HepG2 (cell line): ENCODE data around the gene EIF3A. TPM values are rescaled to one million over a fixed set of nuclear protein-coding genes. Genes with fewer than 3 reads are reported as not detected.

ENCODE experiments used
- ATF7-NPFF ChIP-seq: sonication (generic); formaldehyde crosslinking; IDR thresholded peaks from 2 replicates; pipeline ENCODE4 v1.8.1; 2023; ENCODE audit warnings: mild to moderate bottlenecking, low read depth, missing genetic modification reagents, moderate library complexity
- HOXA5 ChIP-seq: sonication (generic); formaldehyde crosslinking; IDR thresholded peaks from 2 replicates; pipeline ENCODE4 v1.4.0; 2020; ENCODE audit warnings: missing genetic modification reagents
- MAZ ChIP-seq, 2 experiments: sonication (generic) in 1 of 2; formaldehyde crosslinking in 1 of 2; IDR thresholded peaks; 2 replicates each; pipeline versions ENCODE4 v1.5.0 to v1.6.1; 2012 to 2020; ENCODE audit warnings: low read depth in 2 of 2, mild to moderate bottlenecking in 2 of 2, borderline replicate concordance in 1 of 2, improper control_type of control experiment in 1 of 2, low read length in 1 of 2, missing genetic modification reagents in 1 of 2, moderate library complexity in 1 of 2
- MEF2D ChIP-seq: sonication (generic); formaldehyde crosslinking; IDR thresholded peaks from 2 replicates; pipeline ENCODE4 v1.5.1; 2020; ENCODE audit warnings: mild to moderate bottlenecking, missing genetic modification reagents
- MIXL1 ChIP-seq: IDR thresholded peaks from 2 replicates; pipeline ENCODE4 v1.6.1; 2016
- POLR2AphosphoS5 ChIP-seq: IDR thresholded peaks from 2 replicates; pipeline ENCODE4 v1.6.1; 2012; ENCODE audit warnings: low read depth, low read length
- TCF7L2 ChIP-seq: IDR thresholded peaks from 2 replicates; pipeline ENCODE4 v1.6.1; 2011; ENCODE audit warnings: mild to moderate bottlenecking, low read depth, low read length, moderate library complexity
- ZMYM2 ChIP-seq: sonication (generic); formaldehyde crosslinking; IDR thresholded peaks from 2 replicates; pipeline ENCODE4 v1.8.0; 2022; ENCODE audit warnings: mild to moderate bottlenecking, missing genetic modification reagents
- ZNF17 ChIP-seq: sonication (generic); formaldehyde crosslinking; IDR thresholded peaks from 2 replicates; pipeline ENCODE4 v1.5.0; 2020; ENCODE audit warnings: mild to moderate bottlenecking, missing genetic modification reagents
- ZNF205 ChIP-seq: IDR thresholded peaks from 2 replicates; pipeline ENCODE4 v1.6.1; 2018; ENCODE audit warnings: missing biosample characterization, missing genetic modification reagents
- ZNF282 ChIP-seq: fragments of 450-650 bp; IDR thresholded peaks from 2 replicates; pipeline ENCODE4 v1.6.1; 2018; ENCODE audit not compliant: partially characterized antibody
- polyA plus RNA-seq, 8 experiments: library from polyadenylated mRNA; depleted of rRNA in 3 of 8; stranded (reverse) in 7 of 8; unstranded in 1 of 8; fragments of >200 nt; fragmentation: Illumina TruSeq in 4 of 8; extraction: Trizol in 4 of 8; gene quantifications; 2 replicates each; pipeline versions ENCODE4 v1.2.1 to v1.2.3, GENCODE V29; 2011 to 2016; ENCODE audit warnings: low read depth in 4 of 8, missing spikeins in 1 of 8, mixed read lengths in 1 of 8; ENCODE audit not compliant: insufficient read depth in 1 of 8
- total RNA-seq, 5 experiments: library from RNA; depleted of rRNA; stranded (reverse); fragments of >200 nt; fragmentation: Illumina TruSeq; extraction: Trizol; gene quantifications; 2 replicates each; pipeline ENCODE4 v1.2.3, GENCODE V29; 2016; ENCODE audit warnings: low read depth in 1 of 5
- TF ChIP-seq, protein P1 (sequence below): IDR thresholded peaks from 2 replicates; pipeline ENCODE4 v1.6.1; 2018; ENCODE audit warnings: missing genetic modification reagents
- TF ChIP-seq, protein P2 (sequence below): IDR thresholded peaks from 2 replicates; pipeline ENCODE4 v1.6.1; 2016
- TF ChIP-seq, protein P3 (sequence below): sonication (generic); formaldehyde crosslinking; IDR thresholded peaks from 2 replicates; pipeline ENCODE4 v1.4.0; 2020; ENCODE audit warnings: missing genetic modification reagents
- TF ChIP-seq, protein P4 (sequence below): sonication (generic); formaldehyde crosslinking; IDR thresholded peaks from 2 replicates; pipeline ENCODE4 v1.8.0; 2023; ENCODE audit warnings: mild to moderate bottlenecking, missing genetic modification reagents
- TF ChIP-seq, protein P5 (sequence below): sonication (generic); formaldehyde crosslinking; IDR thresholded peaks from 2 replicates; pipeline ENCODE4 v1.4.0; 2020; ENCODE audit warnings: missing genetic modification reagents

Gene EIF3A
- total and polyA plus RNA-seq, 2 of the 13 experiments (the other 11 are each of a cell fraction or from before 2014, with no cell fraction given) = 25.6 to 117 TPM

DNA sequence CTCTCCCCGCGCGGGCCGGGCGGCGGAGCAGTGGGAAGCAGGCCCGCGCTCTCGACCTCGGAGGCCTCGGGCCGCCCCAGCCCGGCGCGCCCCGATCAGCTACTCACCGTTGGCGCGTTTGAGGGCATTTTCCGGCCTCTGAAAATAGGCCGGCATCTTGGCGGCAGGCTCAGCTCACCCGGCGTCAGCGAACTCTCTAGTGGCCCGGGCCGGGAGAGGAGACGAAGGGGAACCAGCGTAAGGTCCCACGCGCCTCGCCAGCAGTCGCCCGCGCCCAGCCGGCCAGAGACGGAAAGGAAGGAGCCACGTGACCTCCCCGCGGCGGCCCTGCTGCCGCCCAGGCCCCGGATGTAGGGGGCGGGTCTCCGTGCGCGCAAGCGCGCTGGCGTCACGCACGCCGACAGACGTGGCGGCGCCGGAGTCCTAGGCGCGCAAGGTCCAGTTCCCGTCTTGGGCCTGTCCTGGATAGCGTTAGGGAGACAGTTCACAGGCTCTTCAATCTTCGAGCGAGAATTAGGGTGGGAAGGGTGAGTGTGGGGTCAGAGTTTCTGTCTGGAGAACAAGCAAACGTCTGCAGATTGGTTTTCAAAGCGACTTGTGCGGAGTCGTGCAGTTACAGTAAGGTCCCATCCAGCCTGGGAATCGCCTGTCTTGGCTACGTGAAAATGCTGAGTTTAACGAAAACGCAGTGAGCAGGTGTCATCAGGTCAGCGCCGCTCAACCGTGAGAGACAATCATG lies at the start of gene EIF3A (continued):
- TF ChIP-seq POLR2AphosphoS5 (peak; percentile 99), MIXL1 (CRISPR knock-in tag) (no peak), HOXA5 (CRISPR knock-in tag) (peak; percentile 53), ZNF205 (CRISPR knock-in tag) (no peak), ATF7-NPFF (CRISPR knock-in tag) (peak; percentile 82), ZMYM2 (peak; percentile 78; the same call in 1 of the 2 replicates), MEF2D (CRISPR knock-in tag) (no peak; the same call in 1 of the 2 replicates), MAZ (IDR thresholded peaks at IDR 0.05; ENCODE audit: borderline replicate concordance, low read depth, low read length) (no peak), MAZ (CRISPR knock-in tag; IDR thresholded peaks at IDR 0.05; ENCODE audit: low read depth) (peak; percentile 75), TCF7L2 (no peak), ZNF17 (no peak; the same call in 1 of the 2 replicates), ZNF282 (no peak)
- TF ChIP-seq, protein P1, sequence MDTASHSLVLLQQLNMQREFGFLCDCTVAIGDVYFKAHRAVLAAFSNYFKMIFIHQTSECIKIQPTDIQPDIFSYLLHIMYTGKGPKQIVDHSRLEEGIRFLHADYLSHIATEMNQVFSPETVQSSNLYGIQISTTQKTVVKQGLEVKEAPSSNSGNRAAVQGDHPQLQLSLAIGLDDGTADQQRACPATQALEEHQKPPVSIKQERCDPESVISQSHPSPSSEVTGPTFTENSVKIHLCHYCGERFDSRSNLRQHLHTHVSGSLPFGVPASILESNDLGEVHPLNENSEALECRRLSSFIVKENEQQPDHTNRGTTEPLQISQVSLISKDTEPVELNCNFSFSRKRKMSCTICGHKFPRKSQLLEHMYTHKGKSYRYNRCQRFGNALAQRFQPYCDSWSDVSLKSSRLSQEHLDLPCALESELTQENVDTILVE (CRISPR knock-in tag) = no peak
- TF ChIP-seq, protein P2, sequence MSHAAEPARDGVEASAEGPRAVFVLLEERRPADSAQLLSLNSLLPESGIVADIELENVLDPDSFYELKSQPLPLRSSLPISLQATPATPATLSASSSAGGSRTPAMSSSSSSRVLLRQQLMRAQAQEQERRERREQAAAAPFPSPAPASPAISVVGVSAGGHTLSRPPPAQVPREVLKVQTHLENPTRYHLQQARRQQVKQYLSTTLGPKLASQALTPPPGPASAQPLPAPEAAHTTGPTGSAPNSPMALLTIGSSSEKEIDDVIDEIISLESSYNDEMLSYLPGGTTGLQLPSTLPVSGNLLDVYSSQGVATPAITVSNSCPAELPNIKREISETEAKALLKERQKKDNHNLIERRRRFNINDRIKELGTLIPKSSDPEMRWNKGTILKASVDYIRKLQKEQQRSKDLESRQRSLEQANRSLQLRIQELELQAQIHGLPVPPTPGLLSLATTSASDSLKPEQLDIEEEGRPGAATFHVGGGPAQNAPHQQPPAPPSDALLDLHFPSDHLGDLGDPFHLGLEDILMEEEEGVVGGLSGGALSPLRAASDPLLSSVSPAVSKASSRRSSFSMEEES (CRISPR knock-in tag) = peak; percentile 96
- TF ChIP-seq, protein P3, sequence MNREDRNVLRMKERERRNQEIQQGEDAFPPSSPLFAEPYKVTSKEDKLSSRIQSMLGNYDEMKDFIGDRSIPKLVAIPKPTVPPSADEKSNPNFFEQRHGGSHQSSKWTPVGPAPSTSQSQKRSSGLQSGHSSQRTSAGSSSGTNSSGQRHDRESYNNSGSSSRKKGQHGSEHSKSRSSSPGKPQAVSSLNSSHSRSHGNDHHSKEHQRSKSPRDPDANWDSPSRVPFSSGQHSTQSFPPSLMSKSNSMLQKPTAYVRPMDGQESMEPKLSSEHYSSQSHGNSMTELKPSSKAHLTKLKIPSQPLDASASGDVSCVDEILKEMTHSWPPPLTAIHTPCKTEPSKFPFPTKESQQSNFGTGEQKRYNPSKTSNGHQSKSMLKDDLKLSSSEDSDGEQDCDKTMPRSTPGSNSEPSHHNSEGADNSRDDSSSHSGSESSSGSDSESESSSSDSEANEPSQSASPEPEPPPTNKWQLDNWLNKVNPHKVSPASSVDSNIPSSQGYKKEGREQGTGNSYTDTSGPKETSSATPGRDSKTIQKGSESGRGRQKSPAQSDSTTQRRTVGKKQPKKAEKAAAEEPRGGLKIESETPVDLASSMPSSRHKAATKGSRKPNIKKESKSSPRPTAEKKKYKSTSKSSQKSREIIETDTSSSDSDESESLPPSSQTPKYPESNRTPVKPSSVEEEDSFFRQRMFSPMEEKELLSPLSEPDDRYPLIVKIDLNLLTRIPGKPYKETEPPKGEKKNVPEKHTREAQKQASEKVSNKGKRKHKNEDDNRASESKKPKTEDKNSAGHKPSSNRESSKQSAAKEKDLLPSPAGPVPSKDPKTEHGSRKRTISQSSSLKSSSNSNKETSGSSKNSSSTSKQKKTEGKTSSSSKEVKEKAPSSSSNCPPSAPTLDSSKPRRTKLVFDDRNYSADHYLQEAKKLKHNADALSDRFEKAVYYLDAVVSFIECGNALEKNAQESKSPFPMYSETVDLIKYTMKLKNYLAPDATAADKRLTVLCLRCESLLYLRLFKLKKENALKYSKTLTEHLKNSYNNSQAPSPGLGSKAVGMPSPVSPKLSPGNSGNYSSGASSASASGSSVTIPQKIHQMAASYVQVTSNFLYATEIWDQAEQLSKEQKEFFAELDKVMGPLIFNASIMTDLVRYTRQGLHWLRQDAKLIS (CRISPR knock-in tag) = 0 out of 2 replicates have a peak, but pooled peaks have one; percentile 83
- TF ChIP-seq, protein P4, sequence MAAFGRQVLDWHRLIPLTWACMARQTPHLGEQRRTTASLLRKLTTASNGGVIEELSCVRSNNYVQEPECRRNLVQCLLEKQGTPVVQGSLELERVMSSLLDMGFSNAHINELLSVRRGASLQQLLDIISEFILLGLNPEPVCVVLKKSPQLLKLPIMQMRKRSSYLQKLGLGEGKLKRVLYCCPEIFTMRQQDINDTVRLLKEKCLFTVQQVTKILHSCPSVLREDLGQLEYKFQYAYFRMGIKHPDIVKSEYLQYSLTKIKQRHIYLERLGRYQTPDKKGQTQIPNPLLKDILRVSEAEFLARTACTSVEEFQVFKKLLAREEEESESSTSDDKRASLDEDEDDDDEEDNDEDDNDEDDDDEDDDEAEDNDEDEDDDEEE = no peak
- TF ChIP-seq, protein P5, sequence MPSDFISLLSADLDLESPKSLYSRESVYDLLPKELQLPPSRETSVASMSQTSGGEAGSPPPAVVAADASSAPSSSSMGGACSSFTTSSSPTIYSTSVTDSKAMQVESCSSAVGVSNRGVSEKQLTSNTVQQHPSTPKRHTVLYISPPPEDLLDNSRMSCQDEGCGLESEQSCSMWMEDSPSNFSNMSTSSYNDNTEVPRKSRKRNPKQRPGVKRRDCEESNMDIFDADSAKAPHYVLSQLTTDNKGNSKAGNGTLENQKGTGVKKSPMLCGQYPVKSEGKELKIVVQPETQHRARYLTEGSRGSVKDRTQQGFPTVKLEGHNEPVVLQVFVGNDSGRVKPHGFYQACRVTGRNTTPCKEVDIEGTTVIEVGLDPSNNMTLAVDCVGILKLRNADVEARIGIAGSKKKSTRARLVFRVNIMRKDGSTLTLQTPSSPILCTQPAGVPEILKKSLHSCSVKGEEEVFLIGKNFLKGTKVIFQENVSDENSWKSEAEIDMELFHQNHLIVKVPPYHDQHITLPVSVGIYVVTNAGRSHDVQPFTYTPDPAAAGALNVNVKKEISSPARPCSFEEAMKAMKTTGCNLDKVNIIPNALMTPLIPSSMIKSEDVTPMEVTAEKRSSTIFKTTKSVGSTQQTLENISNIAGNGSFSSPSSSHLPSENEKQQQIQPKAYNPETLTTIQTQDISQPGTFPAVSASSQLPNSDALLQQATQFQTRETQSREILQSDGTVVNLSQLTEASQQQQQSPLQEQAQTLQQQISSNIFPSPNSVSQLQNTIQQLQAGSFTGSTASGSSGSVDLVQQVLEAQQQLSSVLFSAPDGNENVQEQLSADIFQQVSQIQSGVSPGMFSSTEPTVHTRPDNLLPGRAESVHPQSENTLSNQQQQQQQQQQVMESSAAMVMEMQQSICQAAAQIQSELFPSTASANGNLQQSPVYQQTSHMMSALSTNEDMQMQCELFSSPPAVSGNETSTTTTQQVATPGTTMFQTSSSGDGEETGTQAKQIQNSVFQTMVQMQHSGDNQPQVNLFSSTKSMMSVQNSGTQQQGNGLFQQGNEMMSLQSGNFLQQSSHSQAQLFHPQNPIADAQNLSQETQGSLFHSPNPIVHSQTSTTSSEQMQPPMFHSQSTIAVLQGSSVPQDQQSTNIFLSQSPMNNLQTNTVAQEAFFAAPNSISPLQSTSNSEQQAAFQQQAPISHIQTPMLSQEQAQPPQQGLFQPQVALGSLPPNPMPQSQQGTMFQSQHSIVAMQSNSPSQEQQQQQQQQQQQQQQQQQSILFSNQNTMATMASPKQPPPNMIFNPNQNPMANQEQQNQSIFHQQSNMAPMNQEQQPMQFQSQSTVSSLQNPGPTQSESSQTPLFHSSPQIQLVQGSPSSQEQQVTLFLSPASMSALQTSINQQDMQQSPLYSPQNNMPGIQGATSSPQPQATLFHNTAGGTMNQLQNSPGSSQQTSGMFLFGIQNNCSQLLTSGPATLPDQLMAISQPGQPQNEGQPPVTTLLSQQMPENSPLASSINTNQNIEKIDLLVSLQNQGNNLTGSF (CRISPR knock-in tag) = no peak; the same call in 1 of the 2 replicates
